OCI-LY3 (cell line): Measurements from ENCODE around the gene KDM4B.

Experiments
- H2AFZ ChIP-seq: fragments of 200-600, 300-600 bp; shearing (Covaris generic); 2 replicates; pipeline ENCODE4 v1.6.0; 2014; ENCODE audit warnings: antibody characterized with exemption, low read depth, low read length
- H3K27ac ChIP-seq: fragments of 200-600, 300-600 bp; sonication (generic); 2 replicates; pipeline ENCODE4 v1.5.1; 2014; ENCODE audit warnings: mild to moderate bottlenecking, low read length, moderate library complexity, mixed read lengths
- H3K27me3 ChIP-seq: fragments of 200-600, 300-600 bp; sonication (generic); 2 replicates; pipeline ENCODE4 v1.6.1; 2014; ENCODE audit warnings: low read depth, low read length, mixed read lengths
- H3K36me3 ChIP-seq: fragments of 200-600, 300-600 bp; sonication (generic); replicated peaks from 2 replicates; pipeline ENCODE3; 2014; ENCODE audit warnings: low read depth, low read length, mixed read lengths
- H3K4me1 ChIP-seq: fragments of 300-600, 200-600 bp; sonication (generic); 2 replicates; pipeline ENCODE4 v1.6.1; 2014; ENCODE audit warnings: low read length, mixed read lengths
- H3K4me2 ChIP-seq: fragments of 200-600, 300-600 bp; sonication (generic); 2 replicates; pipeline ENCODE4 v1.6.1; 2014; ENCODE audit warnings: low read length, mixed read lengths
- H3K4me3 ChIP-seq: fragments of 300-600, 200-600 bp; sonication (generic); 2 replicates; pipeline ENCODE4 v1.5.1; 2014; ENCODE audit warnings: antibody characterized with exemption, mild to moderate bottlenecking, low read length, moderate library complexity
- H3K79me2 ChIP-seq: fragments of 300-600, 200-600 bp; shearing (Covaris generic); 2 replicates; pipeline ENCODE4 v1.6.1; 2014; ENCODE audit warnings: mild to moderate bottlenecking, low read length, mixed read lengths
- H3K9ac ChIP-seq: fragments of 300-600, 200-600 bp; shearing (Covaris generic); 2 replicates; pipeline ENCODE4 v1.6.0; 2014; ENCODE audit warnings: mild to moderate bottlenecking, low read length, moderate library complexity
- H3K9me3 ChIP-seq: fragments of 200-600, 300-600 bp; shearing (Covaris generic); 2 replicates; pipeline ENCODE4 v1.6.1; 2014; ENCODE audit warnings: low read length, mixed read lengths; ENCODE audit not compliant: insufficient read depth
- H4K20me1 ChIP-seq: fragments of 200-600, 300-600 bp; sonication (generic); 2 replicates; pipeline ENCODE4 v1.6.1; 2016; ENCODE audit warnings: low read length, mixed read lengths; ENCODE audit not compliant: insufficient read depth
- CTCF ChIP-seq: fragments of 200-600, 300-600 bp; sonication (generic); IDR thresholded peaks from 2 replicates; pipeline ENCODE4 v1.5.1; 2014; ENCODE audit warnings: antibody characterized with exemption, low read length, low read depth
- EZH2phosphoT487 ChIP-seq: fragments of 200-600 bp; shearing (Covaris generic); IDR thresholded peaks from 2 replicates; pipeline ENCODE4 v1.6.1; 2018; ENCODE audit warnings: antibody characterized with exemption, mixed run types, low read depth

The KDM4B gene

GRCh38 chr19:5053661-5054060 lies 84.7 kb downstream of the KDM4B start:
- Histone ChIP-seq H3K4me3 (no peak overlapping the region), H3K79me2 (no peaks in the 10 kb centered on the region), H2AFZ (no peak overlapping the region), H3K9me3 (no peaks in the 10 kb centered on the region), H3K27ac (no peak overlapping the region), H3K36me3 (peaks cover 11% of the 10 kb centered on the region), H3K4me1 (peaks cover 10% of the 10 kb centered on the region), H4K20me1 (peaks cover 50% of the 10 kb centered on the region), H3K9ac (no peak overlapping the region), H3K27me3 (no peaks in the 10 kb centered on the region), H3K4me2 (no peak overlapping the region)
- TF ChIP-seq CTCF (no peak), EZH2phosphoT487 (no peak)

- no peak overlapping the region for H3K4me2 ChIP-seq
- H3K36me3 ChIP-seq: peaks cover 18% of the 10 kb centered on the region
- peaks cover 39% of the 10 kb centered on the region for H4K20me1 ChIP-seq
- no peak overlapping the region for H2AFZ ChIP-seq
- no peak overlapping the region for H3K27ac ChIP-seq
- no peaks in the 10 kb centered on the region for H3K9me3 ChIP-seq
- H3K4me3 ChIP-seq: no peak overlapping the region
- H3K9ac ChIP-seq: no peak overlapping the region
- no peak for TF ChIP-seq CTCF
- no peak for TF ChIP-seq EZH2phosphoT487
- H3K79me2 ChIP-seq: no peaks in the 10 kb centered on the region
- peaks cover 10% of the 10 kb centered on the region for H3K4me1 ChIP-seq
- no peaks in the 10 kb centered on the region for H3K27me3 ChIP-seq
These were observed 85.9 kb downstream of the KDM4B start for GRCh38 chr19:5054551-5055456.

- H3K27ac ChIP-seq: no peak overlapping the region
- no peak overlapping the region for H3K4me2 ChIP-seq
- TF ChIP-seq EZH2phosphoT487 (no peak), CTCF (no peak)
- H3K9me3 ChIP-seq: no peaks in the 10 kb centered on the region
- peaks cover 33% of the 10 kb centered on the region for H4K20me1 ChIP-seq
- no peaks in the 10 kb centered on the region for H3K79me2 ChIP-seq
- no peak overlapping the region for H3K9ac ChIP-seq
- peaks cover 20% of the 10 kb centered on the region for H3K36me3 ChIP-seq
- no peaks in the 10 kb centered on the region for H3K27me3 ChIP-seq
- peaks cover 10% of the 10 kb centered on the region for H3K4me1 ChIP-seq
- no peak overlapping the region for H3K4me3 ChIP-seq
- no peak overlapping the region for H2AFZ ChIP-seq
These were observed 86.5 kb downstream of the KDM4B start for GRCh38 chr19:5055457-5055776.

GRCh38 chr19:5057860-5058259 lies 88.9 kb downstream of the KDM4B start:
- Histone ChIP-seq H3K4me3 (no peak overlapping the region), H3K36me3 (peaks cover 44% of the 10 kb centered on the region), H3K4me1 (no peaks in the 10 kb centered on the region), H3K9ac (no peak overlapping the region), H4K20me1 (peaks cover 15% of the 10 kb centered on the region), H3K4me2 (no peak overlapping the region), H3K27ac (no peak overlapping the region), H3K9me3 (no peaks in the 10 kb centered on the region), H2AFZ (no peak overlapping the region), H3K79me2 (no peaks in the 10 kb centered on the region), H3K27me3 (no peaks in the 10 kb centered on the region)
- TF ChIP-seq EZH2phosphoT487: no peak
- TF ChIP-seq CTCF: no peak
